HepG2 (cell line): ENCODE measurements around the gene TRIO. TPM values are rescaled to one million over a fixed set of nuclear protein-coding genes. Genes with fewer than 3 reads are reported as not detected.

Source experiments
- ATAC-seq: fragments of 200-7000 bp; cut with Tn5 transposase; 3 replicates; pipeline ENCODE4 v1.9.1; 2020; ENCODE audit warnings: mild to moderate bottlenecking, moderate library complexity
- BruUV-seq: library from RNA; stranded (reverse); fragments of 400-500 nt; replicated peaks from 2 replicates; lab custom pipeline; 2021; lab: Mats Ljungman, UMichigan
- CTCF ChIA-PET: fragments of 300-600 bp; formaldehyde crosslinking; extraction: SDS; loops from one replicate; lab custom pipeline; 2021; ENCODE audit warnings: low total read pairs, inconsistent platforms, low intra/inter-chr PET ratio; lab: Yijun Ruan, JAX
- POLR2A ChIA-PET: fragments of 350-600 bp; sonication (Branson Sonifier 250); formaldehyde crosslinking; loops from one replicate; lab custom pipeline; 2020; ENCODE audit warnings: antibody characterized with exemption, inconsistent platforms; lab: Yijun Ruan, JAX
- DNase-seq: peaks from one replicate; pipeline ENCODE4 v3.0.0-alpha.2; 2015; ENCODE audit warnings: low spot score
- FAIRE-seq: peaks from 3 replicates; lab custom pipeline; 2011; peaks lifted over from hg19 to GRCh38; lab: Jason Lieb, UNC
- H2AFZ ChIP-seq: one replicate; pipeline ENCODE4 v1.6.1; 2011; ENCODE audit warnings: low read length, inconsistent platforms
- H3K27ac ChIP-seq: fragments of 300-600 bp; 3 replicates; pipeline ENCODE4 v1.8.0; 2011; ENCODE audit warnings: mixed run types, mild to moderate bottlenecking, mixed read lengths, low read length, inconsistent platforms; ENCODE audit not compliant: insufficient read depth; ENCODE audit errors: extremely low read length
- H3K27me3 ChIP-seq, 2 experiments: fragments of 200-600 bp in 1 of 2; 2 replicates in 1 of 2; 3 replicates in 1 of 2; pipeline versions ENCODE4 v1.6.0 to v1.8.0; 2011; ENCODE audit warnings: low read length in 2 of 2, mild to moderate bottlenecking in 2 of 2, moderate library complexity in 2 of 2, inconsistent platforms in 1 of 2; ENCODE audit not compliant: insufficient read depth in 2 of 2, control insufficient read depth in 1 of 2
- H3K36me3 ChIP-seq, 2 experiments: fragments of 200-600 bp in 1 of 2; replicated peaks in 1 of 2; 2 replicates in 1 of 2; 3 replicates in 1 of 2; pipeline versions ENCODE4 v1.5.1 to v1.8.0; 2011; ENCODE audit warnings: low read length in 2 of 2, inconsistent platforms in 1 of 2; ENCODE audit not compliant: insufficient read depth in 2 of 2, control insufficient read depth in 1 of 2
- H3K4me1 ChIP-seq: 2 replicates; pipeline ENCODE4 v1.5.1; 2012; ENCODE audit warnings: low read length, inconsistent platforms; ENCODE audit not compliant: insufficient read depth
- H3K4me2 ChIP-seq: 2 replicates; pipeline ENCODE4 v1.6.0; 2011; ENCODE audit warnings: low read depth, low read length, inconsistent platforms
- H3K4me3 ChIP-seq, 3 experiments: fragments of 200-600 bp in 1 of 3; sonication (generic), shearing (Covaris generic) in 1 of 3; replicated peaks in 1 of 3; 2 replicates each; pipeline ENCODE4 v1.5.1; 2011 to 2016; ENCODE audit warnings: low read length in 3 of 3, inconsistent platforms in 2 of 3, low read depth in 2 of 3, mild to moderate bottlenecking in 2 of 3, control low read depth in 1 of 3, mixed read lengths in 1 of 3; ENCODE audit not compliant: insufficient read depth in 1 of 3
- H3K79me2 ChIP-seq: one replicate; pipeline ENCODE4 v1.6.1; 2011; ENCODE audit warnings: low read length, inconsistent platforms; ENCODE audit not compliant: insufficient read depth
- H3K9ac ChIP-seq: 2 replicates; pipeline ENCODE4 v1.6.0; 2011; ENCODE audit warnings: mild to moderate bottlenecking, low read depth, low read length, inconsistent platforms; ENCODE audit not compliant: insufficient read depth
- H3K9me3 ChIP-seq: 2 replicates; pipeline ENCODE4 v1.5.1; 2012; ENCODE audit warnings: mild to moderate bottlenecking, low read length
- H4K20me1 ChIP-seq: 2 replicates; pipeline ENCODE4 v1.6.0; 2011; ENCODE audit warnings: inconsistent platforms, mild to moderate bottlenecking, low read length, moderate library complexity; ENCODE audit not compliant: insufficient read depth
- AKAP8 ChIP-seq: sonication (generic); formaldehyde crosslinking; IDR thresholded peaks from 2 replicates; pipeline ENCODE4 v1.5.1; 2020; ENCODE audit warnings: mild to moderate bottlenecking, missing genetic modification reagents
- CBX2 ChIP-seq, 2 experiments: fragments of 200-600 bp in 1 of 2; sonication (generic); formaldehyde crosslinking in 1 of 2; IDR thresholded peaks; 2 replicates each; pipeline versions ENCODE4 v1.7.0 to v1.8.1; 2018 to 2022; ENCODE audit warnings: low read depth in 2 of 2, low read length in 1 of 2, mild to moderate bottlenecking in 1 of 2, missing genetic modification reagents in 1 of 2
- CENPT ChIP-seq: sonication (generic); formaldehyde crosslinking; IDR thresholded peaks from 2 replicates; pipeline ENCODE4 v1.8.0; 2022; ENCODE audit warnings: low read depth, mild to moderate bottlenecking, moderate library complexity, missing genetic modification reagents
- HOXA5 ChIP-seq: sonication (generic); formaldehyde crosslinking; IDR thresholded peaks from 2 replicates; pipeline ENCODE4 v1.4.0; 2020; ENCODE audit warnings: missing genetic modification reagents
- MAFG ChIP-seq: sonication (generic); formaldehyde crosslinking; IDR thresholded peaks from 2 replicates; pipeline ENCODE4 v1.5.1; 2020; ENCODE audit warnings: mild to moderate bottlenecking, missing genetic modification reagents
- TOPORS ChIP-seq: sonication (generic); formaldehyde crosslinking; IDR thresholded peaks from 2 replicates; pipeline ENCODE4 v1.8.0; 2023; ENCODE audit warnings: mild to moderate bottlenecking, missing genetic modification reagents
- TRIM24 ChIP-seq: sonication (generic); formaldehyde crosslinking; IDR thresholded peaks from 2 replicates; pipeline ENCODE4 v1.8.0; 2022; ENCODE audit warnings: mild to moderate bottlenecking, missing genetic modification reagents
- ZNF558 ChIP-seq: sonication (generic); formaldehyde crosslinking; IDR thresholded peaks from 2 replicates; pipeline ENCODE4 v1.9.0; 2022; ENCODE audit warnings: mild to moderate bottlenecking, missing genetic modification reagents, borderline replicate concordance
- WGBS: methylation state at CpG from one replicate; pipeline ENCODE4 v1.1.6; 2017; ENCODE audit warnings: low lambda C conversion rate; 5-methylcytosine and 5-hydroxymethylcytosine counted together
- in situ Hi-C: cut with HindIII; loops from 2 replicates; pipeline ENCODE4 v1.10.0; 2017; ENCODE audit warnings: low pct_unique_long_range_greater_than_20kb; ENCODE audit not compliant: extremely low pct_ligation_motif_present
- intact Hi-C: fragments of 100-400 bp; cut with micrococcal nuclease; formaldehyde crosslinking; loops from one replicate; pipeline ENCODE4 v1.10.0; 2022; ENCODE audit not compliant: unreplicated experiment
- polyA plus RNA-seq, 8 experiments: library from polyadenylated mRNA; depleted of rRNA in 3 of 8; stranded (reverse) in 7 of 8; unstranded in 1 of 8; fragments of >200 nt; fragmentation: Illumina TruSeq in 4 of 8; extraction: Trizol in 4 of 8; gene quantifications; 2 replicates each; pipeline versions ENCODE4 v1.2.1 to v1.2.3, GENCODE V29; 2011 to 2016; ENCODE audit warnings: low read depth in 4 of 8, missing spikeins in 1 of 8, mixed read lengths in 1 of 8; ENCODE audit not compliant: insufficient read depth in 1 of 8
- total RNA-seq, 5 experiments: library from RNA; depleted of rRNA; stranded (reverse); fragments of >200 nt; fragmentation: Illumina TruSeq; extraction: Trizol; gene quantifications; 2 replicates each; pipeline ENCODE4 v1.2.3, GENCODE V29; 2016; ENCODE audit warnings: low read depth in 1 of 5
- TF ChIP-seq, protein P1 (sequence below), 2 experiments: fragments of 450-650 bp in 1 of 2; sonication (generic) in 1 of 2; formaldehyde crosslinking in 1 of 2; IDR thresholded peaks; 2 replicates each; pipeline versions ENCODE4 v1.6.1 to v1.8.0; 2016 to 2022; ENCODE audit warnings: antibody characterized with exemption in 1 of 2, mild to moderate bottlenecking in 1 of 2, missing genetic modification reagents in 1 of 2

TRIO gene
- total and polyA plus RNA-seq, 2 of the 13 experiments (the other 11 are each of a cell fraction or from before 2014, with no cell fraction given): 45.2 to 45.9 TPM

GRCh38 chr5:14263113-14263512 lies 120.0 kb downstream of the TRIO start:
- Histone ChIP-seq H3K4me2 (no peak overlapping the region), H3K27me3 (no peaks in the 10 kb centered on the region), H4K20me1 (peaks cover 11% of the 10 kb centered on the region), H2AFZ (no peak overlapping the region), H3K79me2 (peaks cover 82% of the 10 kb centered on the region), H3K9ac (no peak overlapping the region), H3K9me3 (no peaks in the 10 kb centered on the region)
- ATAC-seq: no peak
- WGBS: 90% methylated on average over 1 of the region's 1 CpG
- POLR2A ChIA-PET: no interaction called here
- FAIRE-seq: no peak
- intact Hi-C loops: no loop called here
- CTCF ChIA-PET: no interaction called here
- BruUV-seq: no TSS peak
- no peak for TF ChIP-seq AKAP8 (CRISPR knock-in tag)
- TF ChIP-seq HOXA5: no peak
- TF ChIP-seq CBX2 (IDR thresholded peaks at IDR 0.05; ENCODE audit: low read depth, low read length): no peak
- TF ChIP-seq CBX2 (CRISPR knock-in tag; IDR thresholded peaks at IDR 0.05; ENCODE audit: low read depth): no peak
- no peak for TF ChIP-seq MAFG (CRISPR knock-in tag)
- no peak for TF ChIP-seq CENPT
- TF ChIP-seq, all 625 proteins: peak for 0
- H3K27ac ChIP-seq: no peak overlapping the region
- H3K36me3 ChIP-seq: no peaks in the 10 kb centered on the region
- no peak overlapping the region for H3K4me3 ChIP-seq
- DNase-seq: no peak
- in situ Hi-C loops: loop anchor here (10.0 kb wide), 1 partner anchor 118 kb away; the partner anchor contains the start of gene TRIO
- peaks cover 57% of the 10 kb centered on the region for H3K4me1 ChIP-seq

GRCh38 chr5:14263699-14264098 lies 120.6 kb downstream of the TRIO start:
- Histone ChIP-seq H3K4me1 (peaks cover 60% of the 10 kb centered on the region), H3K9me3 (no peaks in the 10 kb centered on the region), H4K20me1 (peaks cover 13% of the 10 kb centered on the region), H3K4me2 (no peak overlapping the region), H3K79me2 (peaks cover 83% of the 10 kb centered on the region), H3K4me3 (no peak overlapping the region; a peak in 1 of 6 replicates), H3K36me3 (no peaks in the 10 kb centered on the region), H2AFZ (no peak overlapping the region), H3K27me3 (no peaks in the 10 kb centered on the region), H3K27ac (no peak overlapping the region), H3K9ac (no peak overlapping the region)
- in situ Hi-C loops (loop anchor here (10.0 kb wide), 1 partner anchor 119 kb away; the partner anchor contains the start of gene TRIO), intact Hi-C loops (loop anchor here (1.0 to 2.0 kb wide), 3 partner anchors 51 to 123 kb away; no protein-coding TSS in a partner anchor)
- CTCF ChIA-PET: no interaction called here
- no peak for DNase-seq
- no peak for FAIRE-seq
- 65% methylated on average over 2 of the region's 2 CpGs for WGBS
- no peak for ATAC-seq
- POLR2A ChIA-PET: no interaction called here
- no TSS peak for BruUV-seq
- TF ChIP-seq TOPORS (CRISPR knock-in tag) (no peak), ZNF558 (CRISPR knock-in tag) (no peak), TRIM24 (no peak)
- TF ChIP-seq, protein P1, sequence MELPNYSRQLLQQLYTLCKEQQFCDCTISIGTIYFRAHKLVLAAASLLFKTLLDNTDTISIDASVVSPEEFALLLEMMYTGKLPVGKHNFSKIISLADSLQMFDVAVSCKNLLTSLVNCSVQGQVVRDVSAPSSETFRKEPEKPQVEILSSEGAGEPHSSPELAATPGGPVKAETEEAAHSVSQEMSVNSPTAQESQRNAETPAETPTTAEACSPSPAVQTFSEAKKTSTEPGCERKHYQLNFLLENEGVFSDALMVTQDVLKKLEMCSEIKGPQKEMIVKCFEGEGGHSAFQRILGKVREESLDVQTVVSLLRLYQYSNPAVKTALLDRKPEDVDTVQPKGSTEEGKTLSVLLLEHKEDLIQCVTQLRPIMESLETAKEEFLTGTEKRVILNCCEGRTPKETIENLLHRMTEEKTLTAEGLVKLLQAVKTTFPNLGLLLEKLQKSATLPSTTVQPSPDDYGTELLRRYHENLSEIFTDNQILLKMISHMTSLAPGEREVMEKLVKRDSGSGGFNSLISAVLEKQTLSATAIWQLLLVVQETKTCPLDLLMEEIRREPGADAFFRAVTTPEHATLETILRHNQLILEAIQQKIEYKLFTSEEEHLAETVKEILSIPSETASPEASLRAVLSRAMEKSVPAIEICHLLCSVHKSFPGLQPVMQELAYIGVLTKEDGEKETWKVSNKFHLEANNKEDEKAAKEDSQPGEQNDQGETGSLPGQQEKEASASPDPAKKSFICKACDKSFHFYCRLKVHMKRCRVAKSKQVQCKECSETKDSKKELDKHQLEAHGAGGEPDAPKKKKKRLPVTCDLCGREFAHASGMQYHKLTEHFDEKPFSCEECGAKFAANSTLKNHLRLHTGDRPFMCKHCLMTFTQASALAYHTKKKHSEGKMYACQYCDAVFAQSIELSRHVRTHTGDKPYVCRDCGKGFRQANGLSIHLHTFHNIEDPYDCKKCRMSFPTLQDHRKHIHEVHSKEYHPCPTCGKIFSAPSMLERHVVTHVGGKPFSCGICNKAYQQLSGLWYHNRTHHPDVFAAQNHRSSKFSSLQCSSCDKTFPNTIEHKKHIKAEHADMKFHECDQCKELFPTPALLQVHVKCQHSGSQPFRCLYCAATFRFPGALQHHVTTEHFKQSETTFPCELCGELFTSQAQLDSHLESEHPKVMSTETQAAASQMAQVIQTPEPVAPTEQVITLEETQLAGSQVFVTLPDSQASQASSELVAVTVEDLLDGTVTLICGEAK (IDR thresholded peaks at IDR 0.05): no peak
- TF ChIP-seq, protein P1 (CRISPR knock-in tag; IDR thresholded peaks at IDR 0.05): no peak
